ENCODE results near the gene CDCP2. TPM values are rescaled to one million over a fixed set of nuclear protein-coding genes. Genes with fewer than 3 reads are reported as not detected.

The CDCP2 gene
- total and polyA plus RNA-seq, 12 donors, result 0.03 to 0.11 TPM; not detected in 10

- TF ChIP-seq CTCF (IDR thresholded peaks at IDR 0.05), result no peak
- H3K9me3 ChIP-seq, result no peaks in the 10 kb centered on the region
Measured at GRCh38 chr1:54193453-54193852, 40.7 kb upstream of the CDCP2 start.

GRCh38 chr1:54191525-54191924, 38.7 kb upstream of the CDCP2 start:
- Histone ChIP-seq H3K27ac (no peak overlapping the region), H3K4me1 (no peaks in the 10 kb centered on the region), H3K27me3 (no peaks in the 10 kb centered on the region), H3K4me3 (no peak overlapping the region), H3K36me3 (peaks cover 0 to 95% (median 18%) of the 10 kb centered on the region in 9 donors), H3K9me3 (no peaks in the 10 kb centered on the region)
- WGBS, 2 donors, result 93 to 100% methylated on average over 1 of the region's 1 CpG
- DNase-seq (no peak), ATAC-seq (no peak)
- intact Hi-C loops (cut with DNase I), result no loop called here
- no peak for TF ChIP-seq CTCF (IDR thresholded peaks at IDR 0.05)

More at GRCh38 chr1:54193453-54193852, 40.7 kb upstream of the CDCP2 start:
- Histone ChIP-seq H3K27ac (no peak overlapping the region), H3K36me3 (peaks cover 0 to 76% (median 16%) of the 10 kb centered on the region in 9 donors), H3K4me1 (no peaks in the 10 kb centered on the region), H3K4me3 (no peak overlapping the region), H3K27me3 (no peaks in the 10 kb centered on the region)
- 95 to 97% methylated on average over 5 of the region's 5 CpGs for WGBS, 2 donors
- intact Hi-C loops (cut with DNase I), result no loop called here
- no peak for ATAC-seq
- DNase-seq, result no peak

- WGBS, 2 donors, result 92 to 96% methylated on average over 9 of the region's 9 CpGs
- no peak overlapping the region for H3K27ac ChIP-seq
- no peak for TF ChIP-seq CTCF (IDR thresholded peaks at IDR 0.05)
- no peaks in the 10 kb centered on the region for H3K4me1 ChIP-seq
- H3K27me3 ChIP-seq, result no peaks in the 10 kb centered on the region
- H3K4me3 ChIP-seq, result no peak overlapping the region
- DNase-seq (no peak), ATAC-seq (no peak)
- H3K36me3 ChIP-seq, result peaks cover 0 to 95% (median 26%) of the 10 kb centered on the region in 9 donors
- intact Hi-C loops (cut with DNase I), result no loop called here
- H3K9me3 ChIP-seq, result no peaks in the 10 kb centered on the region
Measured at GRCh38 chr1:54190526-54190925, 37.7 kb upstream of the CDCP2 start.

GRCh38 chr1:54188291-54188690, 35.5 kb upstream of the CDCP2 start:
- no peaks in the 10 kb centered on the region for H3K27me3 ChIP-seq
- no peaks in the 10 kb centered on the region for H3K4me1 ChIP-seq
- 76 to 83% methylated on average over 1 of the region's 1 CpG for WGBS, 2 donors
- H3K4me3 ChIP-seq, result no peak overlapping the region
- intact Hi-C loops (cut with DNase I), result no loop called here
- no peak overlapping the region for H3K27ac ChIP-seq
- H3K36me3 ChIP-seq, result peaks cover 0 to 73% (median 26%) of the 10 kb centered on the region in 9 donors
- H3K9me3 ChIP-seq, result no peaks in the 10 kb centered on the region
- no peak for TF ChIP-seq CTCF (IDR thresholded peaks at IDR 0.05)
- ATAC-seq (no peak), DNase-seq (no peak)
